NCI-H2196 treated with DMSO at 0.1 percent for 48 hours (cell line): ENCODE results near the gene CHRNG.
"Not testable (repeated sequence)": the region's sequence is repeated elsewhere in the genome, so short reads cannot be mapped to it uniquely, and the experiment has no call there.

Source experiments
- DNase-seq: peaks from one replicate; lab custom pipeline; 2025; ENCODE audit not compliant: unreplicated experiment; lab: John Stamatoyannopoulos, UW

Gene CHRNG

GRCh38 chr2:232527905-232528470 is 11.5 kb upstream of the CHRNG start:
- DNase-seq: no peak

DNA sequence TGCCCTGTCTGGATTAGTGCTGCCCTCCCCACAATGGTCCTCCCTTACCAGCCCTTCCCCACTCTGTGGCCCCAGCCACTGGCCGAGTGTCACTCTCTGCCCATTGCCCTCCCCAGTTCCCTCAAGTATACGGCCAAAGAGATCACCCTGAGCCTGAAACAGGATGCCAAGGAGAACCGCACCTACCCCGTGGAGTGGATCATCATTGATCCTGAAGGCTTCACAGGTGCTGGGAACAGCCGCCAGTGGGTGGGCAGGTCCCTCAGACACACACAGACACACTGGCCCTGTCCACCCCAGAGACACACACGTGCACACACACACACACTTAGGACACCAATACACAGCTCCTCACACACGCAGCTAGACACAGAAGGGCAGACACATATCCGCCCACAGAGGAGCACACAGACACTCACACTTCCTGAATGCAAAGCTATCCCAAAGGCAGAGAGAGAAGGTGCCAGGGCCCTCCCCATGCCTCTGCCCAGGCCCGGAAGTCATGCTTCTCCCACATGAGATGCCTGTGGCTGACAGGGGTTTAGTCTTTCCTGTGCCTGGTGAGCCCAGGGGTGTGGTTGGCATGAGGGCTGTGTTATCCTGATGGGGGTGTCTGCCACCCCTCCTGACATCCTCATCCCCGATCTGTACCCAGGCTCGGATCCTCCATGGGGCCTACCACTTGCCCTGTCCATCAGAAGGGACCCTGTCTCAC is 10.6 kb upstream of the CHRNG start:
- DNase-seq: no peak

GRCh38 chr2:232529806-232530547 is 9.5 kb upstream of the CHRNG start:
- no peak for DNase-seq

- DNase-seq: no peak
Measured at GRCh38 chr2:232530626-232531260, 8.7 kb upstream of the CHRNG start.

DNA sequence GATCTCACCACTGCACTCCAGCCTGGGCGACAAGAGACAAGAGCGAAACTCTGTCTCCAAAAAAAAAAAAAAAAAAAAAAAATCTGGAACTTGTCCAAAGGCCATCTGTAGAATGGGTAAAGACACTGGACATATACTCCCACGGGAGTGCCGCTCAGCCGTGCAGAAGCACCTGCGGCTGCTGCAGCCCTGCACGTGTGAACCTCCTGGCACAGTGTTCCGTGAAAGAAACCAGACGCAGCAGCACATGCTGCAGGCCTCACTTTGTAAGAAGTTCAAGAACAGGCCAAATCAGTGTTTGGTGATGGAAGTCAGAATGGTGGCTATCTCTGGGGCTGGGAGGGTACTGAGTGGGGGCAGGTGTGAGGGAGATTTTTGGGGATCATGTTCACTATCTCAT is 7.1 kb upstream of the CHRNG start:
- no peak for DNase-seq

DNA sequence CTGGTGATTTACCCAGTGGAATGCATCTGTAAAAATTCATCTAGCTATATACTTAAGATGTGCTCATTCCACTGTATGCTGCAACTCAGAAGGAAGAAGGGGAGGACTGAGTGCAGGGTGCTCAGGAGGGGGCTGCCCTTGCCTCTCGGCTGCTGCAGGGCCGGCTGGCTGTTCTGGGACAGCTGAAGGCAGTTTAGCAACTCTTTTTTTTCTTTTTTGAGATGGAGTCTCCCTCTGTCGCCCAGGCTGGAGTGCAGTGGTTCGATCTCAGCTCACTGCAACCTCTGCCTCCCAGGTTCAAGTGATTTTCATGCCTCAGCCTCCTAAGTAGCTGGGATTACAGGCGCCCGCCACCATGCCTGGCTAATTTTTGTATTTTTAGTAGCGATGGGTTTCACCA is 6.7 kb upstream of the CHRNG start:
- not testable (repeated sequence) for DNase-seq

- no peak for DNase-seq
Measured at GRCh38 chr2:232533944-232534710, 5.4 kb upstream of the CHRNG start.

GRCh38 chr2:232534940-232535651 is 4.4 kb upstream of the CHRNG start:
- no peak for DNase-seq

DNA sequence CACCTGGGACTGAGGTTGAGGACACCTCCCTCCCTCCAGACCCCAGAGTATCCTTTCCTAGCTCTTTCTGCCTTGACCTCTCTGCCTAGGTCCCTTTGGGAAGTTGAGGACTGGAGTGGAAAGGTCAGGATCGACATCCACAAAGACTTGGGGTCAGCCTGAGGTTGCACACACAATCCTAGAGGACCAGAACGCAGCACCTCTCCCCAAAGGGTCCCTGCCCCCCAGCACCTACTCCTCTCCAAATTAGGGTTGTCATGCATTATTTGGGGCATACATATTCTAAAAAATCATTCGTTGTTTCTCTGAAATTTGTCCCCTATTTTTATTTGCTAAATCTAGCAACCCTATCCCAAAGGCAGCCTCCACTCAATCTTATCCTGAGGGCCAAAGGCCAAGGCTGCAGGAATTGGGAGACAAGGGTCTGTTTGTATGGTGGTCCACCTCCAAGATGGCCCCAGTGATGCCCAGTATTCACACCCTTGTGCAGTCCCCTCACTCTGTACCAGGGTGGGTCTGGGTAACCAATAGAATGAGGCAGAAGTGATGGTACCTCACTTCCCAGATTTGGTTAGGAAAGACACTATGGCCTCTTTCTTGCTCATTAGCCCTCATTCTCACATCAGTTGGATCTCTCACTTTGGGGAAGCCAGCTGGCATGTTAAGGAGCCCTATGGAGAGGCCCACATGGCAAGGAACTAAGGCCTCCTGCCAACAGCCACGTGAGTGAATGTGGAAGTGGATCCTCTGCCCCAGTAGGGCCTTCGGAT is 3.5 kb upstream of the CHRNG start:
- DNase-seq: no peak

DNA sequence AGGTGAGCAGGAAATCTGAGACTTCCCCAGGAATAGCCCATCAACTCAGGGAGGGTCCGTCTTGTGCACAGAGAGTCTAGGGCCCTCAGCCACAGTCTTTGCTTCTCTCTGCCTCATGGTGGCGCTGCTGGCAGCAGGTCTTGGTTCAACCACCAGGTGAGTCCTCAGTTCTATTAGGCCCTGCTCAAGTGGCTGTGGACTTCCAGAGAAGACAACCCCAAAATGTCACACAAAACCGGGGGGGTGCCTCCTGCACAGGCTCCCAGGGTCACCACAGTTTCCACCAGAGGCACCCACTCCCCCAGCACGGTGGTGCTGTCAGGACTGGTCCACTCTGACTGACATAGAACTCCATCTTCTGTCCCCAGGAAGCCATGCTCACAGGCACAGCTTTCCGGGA is 2.4 kb upstream of the CHRNG start:
- no peak for DNase-seq

- DNase-seq: no peak
Measured at GRCh38 chr2:232537499-232537898, 2.0 kb upstream of the CHRNG start.

DNA sequence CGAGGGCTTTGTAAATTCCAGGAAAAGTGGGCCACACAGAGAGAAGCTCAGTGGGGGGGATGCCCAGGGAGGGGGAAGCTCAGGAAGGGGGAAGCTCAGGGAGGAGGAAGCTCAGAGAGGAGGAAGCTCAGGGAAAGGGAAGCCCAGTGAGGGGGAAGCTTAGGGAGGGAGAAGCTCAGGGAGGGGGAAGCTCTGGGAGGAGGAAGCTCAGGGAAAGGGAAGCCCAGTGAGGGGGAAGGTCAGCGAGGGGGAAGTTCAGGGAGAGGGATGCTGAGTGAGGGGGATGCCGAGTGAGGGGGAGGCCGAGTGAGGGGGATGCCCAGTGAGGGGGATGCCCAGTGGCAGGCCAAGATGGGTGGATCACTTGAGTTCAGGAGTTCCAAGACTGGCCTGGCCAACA is 821 bp upstream of the CHRNG start:
- DNase-seq: no peak

GRCh38 chr2:232540441-232541041 is 1.0 kb downstream of the CHRNG start:
- DNase-seq: no peak

GRCh38 chr2:232541195-232541960 is 1.9 kb downstream of the CHRNG start:
- no peak for DNase-seq

DNA sequence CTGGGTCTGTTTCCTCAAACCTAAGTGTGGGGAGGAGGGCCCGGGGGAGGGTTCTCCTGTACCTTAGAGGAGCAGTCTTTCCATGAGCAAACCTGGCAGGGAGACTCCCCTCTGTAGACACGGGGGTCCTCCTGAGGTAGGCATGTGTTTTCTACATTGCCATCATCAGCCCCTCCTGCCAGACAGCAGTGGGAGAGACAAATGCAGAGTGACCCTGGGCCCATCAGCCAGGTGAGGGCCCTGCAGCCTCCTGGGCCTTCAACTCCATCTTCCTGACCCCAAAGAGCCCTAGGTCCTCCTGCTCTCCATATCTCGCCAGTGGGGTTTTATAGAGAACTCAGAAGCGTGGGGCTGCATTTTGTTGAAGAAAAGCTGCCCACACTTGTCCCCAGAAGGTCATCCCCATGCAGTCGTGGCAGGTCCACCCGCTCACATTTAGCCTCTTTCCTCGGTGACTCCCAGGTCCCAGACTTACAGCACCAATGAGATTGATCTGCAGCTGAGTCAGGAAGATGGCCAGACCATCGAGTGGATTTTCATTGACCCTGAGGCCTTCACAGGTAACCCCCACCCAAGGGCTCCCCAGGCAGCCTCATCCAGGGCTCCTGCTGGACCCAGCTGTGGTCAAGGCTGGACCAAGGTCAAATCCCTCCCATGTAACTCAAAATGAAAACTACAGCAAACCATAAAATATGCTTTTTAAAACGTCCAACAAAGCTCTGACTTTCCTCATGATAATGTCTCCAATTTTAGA is 2.6 kb downstream of the CHRNG start:
- no peak for DNase-seq

DNA sequence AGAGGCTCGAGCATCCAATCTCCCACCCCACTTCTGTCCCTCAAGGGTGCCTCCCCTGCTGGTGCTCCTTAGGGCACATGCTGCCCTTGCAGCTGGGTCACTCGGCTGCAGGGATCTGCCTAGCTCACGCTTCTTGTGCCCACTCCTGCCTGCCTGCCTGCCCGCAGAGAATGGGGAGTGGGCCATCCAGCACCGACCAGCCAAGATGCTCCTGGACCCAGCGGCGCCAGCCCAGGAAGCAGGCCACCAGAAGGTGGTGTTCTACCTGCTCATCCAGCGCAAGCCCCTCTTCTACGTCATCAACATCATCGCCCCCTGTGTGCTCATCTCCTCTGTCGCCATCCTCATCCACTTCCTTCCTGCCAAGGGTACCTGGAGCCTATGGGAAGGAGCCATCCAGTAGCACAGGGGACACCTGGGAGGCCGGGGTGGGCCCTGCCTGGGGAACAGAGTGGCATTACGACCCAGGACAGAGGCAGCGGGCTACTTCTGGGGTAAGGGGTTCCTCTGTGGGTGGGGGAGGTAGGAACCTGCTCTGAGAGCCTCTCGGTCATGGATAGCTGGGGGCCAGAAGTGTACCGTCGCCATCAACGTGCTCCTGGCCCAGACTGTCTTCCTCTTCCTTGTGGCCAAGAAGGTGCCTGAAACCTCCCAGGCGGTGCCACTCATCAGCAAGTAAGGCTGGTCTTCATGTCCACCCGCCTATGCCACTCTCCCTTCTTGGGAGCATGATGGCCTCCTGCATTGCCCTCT is 3.4 kb downstream of the CHRNG start:
- no peak for DNase-seq

GRCh38 chr2:232543491-232543890 is 4.0 kb downstream of the CHRNG start:
- DNase-seq: no peak
